ENCODE measurements around the gene CELF3.

- TF ChIP-seq CTCF (conservative IDR thresholded peaks at IDR 0.05; ENCODE audit: low read depth, low read length) (no peak), EZH2phosphoT487 (IDR thresholded peaks at IDR 0.05; ENCODE audit: borderline replicate concordance, low read length) (no peak), EZH2 (IDR thresholded peaks at IDR 0.05; ENCODE audit: low read length, unreplicated experiment) (no peak)
Measured at GRCh38 chr1:151661751-151662150, 54.9 kb downstream of the CELF3 start.

Data from PC-3 (cell line).